ENCODE results near the gene LYL1. TPM values are rescaled to one million over a fixed set of nuclear protein-coding genes. Genes with fewer than 3 reads are reported as not detected.

The LYL1 gene
- total RNA-seq, 1 experiment from 2014 or later = 0.23 TPM

GRCh38 chr19:13073263-13073662 is 29.4 kb downstream of the LYL1 start:
- TF ChIP-seq SIN3A (IDR thresholded peaks at IDR 0.05; ENCODE audit: borderline replicate concordance, insufficient read depth, low read depth, low read length) = no peak
- no peak for TF ChIP-seq TCF7L2 (IDR thresholded peaks at IDR 0.05; ENCODE audit: low read depth, low read length)
- no peak for TF ChIP-seq CTCF (IDR thresholded peaks at IDR 0.05)
- TF ChIP-seq REST (IDR thresholded peaks at IDR 0.05; ENCODE audit: insufficient read depth in 1 of 2, low read depth in 2 of 2, low read length in 1 of 2) = no peak
- no peak for TF ChIP-seq POLR2AphosphoS5 (IDR thresholded peaks at IDR 0.05; ENCODE audit: low read depth, low read length)
- intact Hi-C loops (cut with micrococcal nuclease; ENCODE audit: unreplicated experiment) = no loop called here
- H3K9me3 ChIP-seq (ENCODE audit: control insufficient read depth, insufficient read depth, low read depth, low read length) = no peaks in the 10 kb centered on the region
- H3K4me3 ChIP-seq (ENCODE audit: low read depth in 2 of 2, low read length in 2 of 2) = no peak overlapping the region
- ATAC-seq (no peak), DNase-seq (ENCODE audit: low read depth, low spot score) (no peak)
- BruUV-seq (replicated peaks) = no TSS peak
- CTCF ChIA-PET = interaction anchor here (0.7 kb wide), 1 partner anchor 90 kb away, joined by 9 read pairs; no protein-coding TSS in a partner anchor
- H3K27ac ChIP-seq (ENCODE audit: low read length) = no peak overlapping the region
- no peaks in the 10 kb centered on the region for H3K27me3 ChIP-seq (ENCODE audit: control insufficient read depth, insufficient read depth, low read length)
- POLR2A ChIA-PET = no interaction called here
- H3K36me3 ChIP-seq (ENCODE audit: control insufficient read depth, insufficient read depth, low read length) = no peaks in the 10 kb centered on the region
- in situ Hi-C loops (cut with HindIII; ENCODE audit: low pct_unique_long_range_greater_than_20kb, low sequenced_read_pairs) = no loop called here
- peaks cover 10% of the 10 kb centered on the region for H3K4me1 ChIP-seq (ENCODE audit: control insufficient read depth, insufficient read depth, low read length)

- Histone ChIP-seq H3K27me3 (ENCODE audit: control insufficient read depth, insufficient read depth, low read length) (no peaks in the 10 kb centered on the region), H3K27ac (ENCODE audit: low read length) (no peak overlapping the region), H3K9me3 (ENCODE audit: control insufficient read depth, insufficient read depth, low read depth, low read length) (no peaks in the 10 kb centered on the region), H3K4me3 (ENCODE audit: low read depth in 2 of 2, low read length in 2 of 2) (no peak overlapping the region), H3K36me3 (ENCODE audit: control insufficient read depth, insufficient read depth, low read length) (no peaks in the 10 kb centered on the region), H3K4me1 (ENCODE audit: control insufficient read depth, insufficient read depth, low read length) (peaks cover 10% of the 10 kb centered on the region)
- ChIA-PET CTCF (no interaction called here), POLR2A (no interaction called here)
- intact Hi-C loops (cut with micrococcal nuclease; ENCODE audit: unreplicated experiment) = no loop called here
- TF ChIP-seq TCF7L2 (IDR thresholded peaks at IDR 0.05; ENCODE audit: low read depth, low read length) (no peak), POLR2AphosphoS5 (IDR thresholded peaks at IDR 0.05; ENCODE audit: low read depth, low read length) (no peak)
- DNase-seq (ENCODE audit: low read depth, low spot score) = no peak
- BruUV-seq (replicated peaks) = no TSS peak
- in situ Hi-C loops (cut with HindIII; ENCODE audit: low pct_unique_long_range_greater_than_20kb, low sequenced_read_pairs) = no loop called here
- ATAC-seq = no peak
Measured at GRCh38 chr19:13072188-13072908, 30.3 kb downstream of the LYL1 start.

- no peak overlapping the region for H3K27ac ChIP-seq (ENCODE audit: low read length)
- no peaks in the 10 kb centered on the region for H3K36me3 ChIP-seq (ENCODE audit: control insufficient read depth, insufficient read depth, low read length)
- peaks cover 10% of the 10 kb centered on the region for H3K4me1 ChIP-seq (ENCODE audit: control insufficient read depth, insufficient read depth, low read length)
- no peak for DNase-seq (ENCODE audit: low read depth, low spot score)
- ChIA-PET CTCF (no interaction called here), POLR2A (no interaction called here)
- no TSS peak for BruUV-seq (replicated peaks)
- TF ChIP-seq REST (IDR thresholded peaks at IDR 0.05; ENCODE audit: insufficient read depth in 1 of 2, low read depth in 2 of 2, low read length in 1 of 2) = no peak
- no peak for TF ChIP-seq TCF7L2 (IDR thresholded peaks at IDR 0.05; ENCODE audit: low read depth, low read length)
- no peak for TF ChIP-seq CTCF (IDR thresholded peaks at IDR 0.05)
- TF ChIP-seq POLR2AphosphoS5 (IDR thresholded peaks at IDR 0.05; ENCODE audit: low read depth, low read length) = no peak
- TF ChIP-seq SIN3A (IDR thresholded peaks at IDR 0.05; ENCODE audit: borderline replicate concordance, insufficient read depth, low read depth, low read length) = no peak
- intact Hi-C loops (cut with micrococcal nuclease; ENCODE audit: unreplicated experiment) (no loop called here), in situ Hi-C loops (cut with HindIII; ENCODE audit: low pct_unique_long_range_greater_than_20kb, low sequenced_read_pairs) (no loop called here)
- H3K9me3 ChIP-seq (ENCODE audit: control insufficient read depth, insufficient read depth, low read depth, low read length) = no peaks in the 10 kb centered on the region
- no peak overlapping the region for H3K4me3 ChIP-seq (ENCODE audit: low read depth in 2 of 2, low read length in 2 of 2)
- H3K27me3 ChIP-seq (ENCODE audit: control insufficient read depth, insufficient read depth, low read length) = no peaks in the 10 kb centered on the region
- ATAC-seq = no peak
Measured at GRCh38 chr19:13071444-13072187, 31.0 kb downstream of the LYL1 start.
